ENCODE measurements around the gene ATE1.

GRCh38 chr10:121879476-121879875 lies 48.4 kb downstream of the ATE1 start:
- no peak for TF ChIP-seq POLR2A (IDR thresholded peaks at IDR 0.05; ENCODE audit: low read length)
- no peak for TF ChIP-seq GATA1 (IDR thresholded peaks at IDR 0.05; ENCODE audit: low read depth, low read length)

Data from erythroblast (primary cell).